ENCODE measurements around the gene ARHGAP36. TPM values are rescaled to one million over a fixed set of nuclear protein-coding genes. Genes with fewer than 3 reads are reported as not detected.

ARHGAP36 gene
- total and polyA plus RNA-seq, 2 donors (not counting 3 experiments of a cell fraction or from before 2014, with no cell fraction given) = not detected

- no peak overlapping the region for H3K9ac ChIP-seq (replicated peaks; ENCODE audit: extremely low read depth, insufficient read depth, low read length)
- no peak for TF ChIP-seq CTCF (IDR thresholded peaks at IDR 0.05; ENCODE audit: extremely low read depth in 1 of 2, insufficient read depth in 1 of 2, low read depth in 1 of 2, low read length in 2 of 2)
- TF ChIP-seq JUN (IDR thresholded peaks at IDR 0.05; ENCODE audit: borderline replicate concordance, insufficient read depth, insufficient read length, low read depth) = no peak
- TF ChIP-seq FOS (IDR thresholded peaks at IDR 0.05; ENCODE audit: borderline replicate concordance, insufficient read depth, low read length) = no peak
- no peak for TF ChIP-seq MYC (IDR thresholded peaks at IDR 0.05; ENCODE audit: low read depth, low read length)
- no peak for TF ChIP-seq POLR2AphosphoS5 (IDR thresholded peaks at IDR 0.05; ENCODE audit: insufficient read depth, low read depth, low read length)
- TF ChIP-seq, protein P1, sequence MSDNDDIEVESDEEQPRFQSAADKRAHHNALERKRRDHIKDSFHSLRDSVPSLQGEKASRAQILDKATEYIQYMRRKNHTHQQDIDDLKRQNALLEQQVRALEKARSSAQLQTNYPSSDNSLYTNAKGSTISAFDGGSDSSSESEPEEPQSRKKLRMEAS (IDR thresholded peaks at IDR 0.05; ENCODE audit: insufficient read depth, insufficient read length) = no peak
- TF ChIP-seq POLR2A (IDR thresholded peaks at IDR 0.05; ENCODE audit: low read depth, low read length) = no peak
- TF ChIP-seq GATA2 (IDR thresholded peaks at IDR 0.05; ENCODE audit: insufficient read depth, insufficient read length, low read depth, low read length) = no peak
- TF ChIP-seq EZH2 (IDR thresholded peaks at IDR 0.05; ENCODE audit: borderline replicate concordance, low read depth, low read length, severe bottlenecking) = no peak
- no peaks in the 10 kb centered on the region for H4K20me1 ChIP-seq (replicated peaks; ENCODE audit: control insufficient read depth, extremely low read depth, insufficient read depth, low read length)
- no peak for DNase-seq (ENCODE audit: low read depth, low spot score)
- ChIA-PET CTCF (no interaction called here), POLR2A (no interaction called here)
- dilution Hi-C loops (cut with MboI; ENCODE audit: extremely low pct_ligation_motif_present, low sequenced_read_pairs) (no loop called here), intact Hi-C loops (cut with micrococcal nuclease) (no loop called here)
- BruUV-seq (replicated peaks) = no TSS peak
- H3K36me3 ChIP-seq (ENCODE audit: control insufficient read depth in 2 of 2, extremely low read depth in 1 of 2, insufficient read depth in 2 of 2, low read length in 2 of 2) = no peaks in the 10 kb centered on the region
- H3K79me2 ChIP-seq (ENCODE audit: control insufficient read depth, insufficient read depth, low read length) = no peaks in the 10 kb centered on the region
- H3K9me1 ChIP-seq (replicated peaks; ENCODE audit: control insufficient read depth, extremely low read depth, insufficient read depth, low read length) = no peaks in the 10 kb centered on the region
- H3K4me2 ChIP-seq (ENCODE audit: insufficient read depth, low read length) = no peak overlapping the region
- H3K9me3 ChIP-seq (replicated peaks; ENCODE audit: control insufficient read depth, insufficient read depth, low read length) = no peaks in the 10 kb centered on the region
- H3K27ac ChIP-seq (ENCODE audit: insufficient read depth, low read depth, low read length) = no peak overlapping the region
- no peak overlapping the region for H3K4me3 ChIP-seq (replicated peaks in 1 of 3; ENCODE audit: insufficient read depth in 1 of 3, low read depth in 1 of 3, low read length in 3 of 3)
- H3K4me1 ChIP-seq (ENCODE audit: control insufficient read depth, extremely low read depth, insufficient read depth, low read length) = no peaks in the 10 kb centered on the region
- H3K27me3 ChIP-seq (ENCODE audit: control insufficient read depth in 2 of 2, insufficient read depth in 2 of 2, low read length in 2 of 2) = peaks cover 7 to 9% of the 10 kb centered on the region in 2 experiments
- no peak overlapping the region for H2AFZ ChIP-seq (ENCODE audit: low read depth, low read length)
- FAIRE-seq = no peak
Observed at GRCh38 chrX:131066237-131066636, 8.1 kb downstream of the ARHGAP36 start.

Measured in endothelial cell of umbilical vein (primary cell).